ENCODE results near the gene OAS2. TPM values are rescaled to one million over a fixed set of nuclear protein-coding genes. Genes with fewer than 3 reads are reported as not detected.

The OAS2 gene, protein sequence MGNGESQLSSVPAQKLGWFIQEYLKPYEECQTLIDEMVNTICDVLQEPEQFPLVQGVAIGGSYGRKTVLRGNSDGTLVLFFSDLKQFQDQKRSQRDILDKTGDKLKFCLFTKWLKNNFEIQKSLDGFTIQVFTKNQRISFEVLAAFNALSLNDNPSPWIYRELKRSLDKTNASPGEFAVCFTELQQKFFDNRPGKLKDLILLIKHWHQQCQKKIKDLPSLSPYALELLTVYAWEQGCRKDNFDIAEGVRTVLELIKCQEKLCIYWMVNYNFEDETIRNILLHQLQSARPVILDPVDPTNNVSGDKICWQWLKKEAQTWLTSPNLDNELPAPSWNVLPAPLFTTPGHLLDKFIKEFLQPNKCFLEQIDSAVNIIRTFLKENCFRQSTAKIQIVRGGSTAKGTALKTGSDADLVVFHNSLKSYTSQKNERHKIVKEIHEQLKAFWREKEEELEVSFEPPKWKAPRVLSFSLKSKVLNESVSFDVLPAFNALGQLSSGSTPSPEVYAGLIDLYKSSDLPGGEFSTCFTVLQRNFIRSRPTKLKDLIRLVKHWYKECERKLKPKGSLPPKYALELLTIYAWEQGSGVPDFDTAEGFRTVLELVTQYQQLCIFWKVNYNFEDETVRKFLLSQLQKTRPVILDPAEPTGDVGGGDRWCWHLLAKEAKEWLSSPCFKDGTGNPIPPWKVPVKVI
- total RNA-seq, result 5.6 and 9.1 TPM in 2 replicates
- 1.1 TPM for polyA plus RNA-seq (2012)

DNA sequence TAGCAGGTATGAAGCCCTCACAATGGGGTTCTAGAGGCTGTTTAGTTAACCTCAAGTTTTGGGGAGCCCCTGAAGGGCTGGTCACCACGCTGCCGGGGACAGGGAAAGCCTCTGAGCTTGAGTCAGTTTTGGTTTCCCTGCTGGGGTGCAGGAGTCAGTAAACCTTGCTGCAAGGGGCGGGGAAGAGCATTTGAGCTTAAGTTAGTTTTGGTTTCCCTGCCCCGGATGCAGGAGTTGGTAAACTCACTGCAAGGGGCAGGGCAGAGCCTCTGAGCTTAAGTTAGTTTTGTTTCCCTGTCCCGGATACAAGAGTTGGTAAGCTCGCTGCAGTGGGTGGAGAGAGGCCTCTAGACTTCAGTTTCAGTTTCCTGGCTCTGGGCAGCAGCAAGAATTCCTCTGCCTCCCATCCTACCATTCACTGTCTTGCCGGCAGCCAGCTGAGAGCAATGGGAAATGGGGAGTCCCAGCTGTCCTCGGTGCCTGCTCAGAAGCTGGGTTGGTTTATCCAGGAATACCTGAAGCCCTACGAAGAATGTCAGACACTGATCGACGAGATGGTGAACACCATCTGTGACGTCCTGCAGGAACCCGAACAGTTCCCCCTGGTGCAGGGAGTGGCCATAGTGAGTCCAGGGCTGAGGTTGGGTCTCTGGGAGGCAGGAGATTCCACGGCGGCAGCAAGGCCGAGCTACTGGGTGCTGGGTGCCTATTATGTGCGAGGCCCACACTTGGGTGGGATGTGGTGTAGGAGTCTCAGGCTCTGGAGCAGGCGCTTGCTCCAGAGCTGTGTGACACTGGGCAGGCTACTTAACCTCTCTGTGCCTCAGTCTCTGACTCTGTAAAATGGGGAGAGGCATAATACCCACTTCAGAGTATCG lies at the start of gene OAS2:
OAS2 (plus strand) TSS at position 357 of the 878 bp plus-strand sequence; CDS start at position 447, 90 bp downstream.
- peak; percentile 79 for DNase-seq (ENCODE audit: low read depth)

DNA sequence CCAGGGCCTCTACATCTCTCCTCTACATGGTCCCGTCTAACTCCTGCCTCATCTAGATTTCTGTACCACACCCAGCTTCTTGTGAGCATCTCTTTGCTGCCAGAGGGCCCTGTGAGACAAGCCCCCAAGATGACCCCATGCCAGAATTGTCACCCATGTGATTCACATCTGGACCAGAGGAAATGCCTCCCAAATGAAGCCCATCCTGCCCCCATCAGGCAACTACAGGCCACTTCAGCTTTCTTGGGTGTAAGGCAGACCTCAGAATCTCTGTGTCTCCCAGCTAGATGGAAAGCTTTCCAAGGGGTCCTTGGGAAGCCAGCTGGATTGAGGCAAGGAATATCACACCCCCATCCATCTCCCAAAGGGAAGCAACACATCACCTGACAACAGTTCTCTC lies 49.3 kb upstream of the OAS2 start:
- DNase-seq (ENCODE audit: low read depth), result no peak

DNA sequence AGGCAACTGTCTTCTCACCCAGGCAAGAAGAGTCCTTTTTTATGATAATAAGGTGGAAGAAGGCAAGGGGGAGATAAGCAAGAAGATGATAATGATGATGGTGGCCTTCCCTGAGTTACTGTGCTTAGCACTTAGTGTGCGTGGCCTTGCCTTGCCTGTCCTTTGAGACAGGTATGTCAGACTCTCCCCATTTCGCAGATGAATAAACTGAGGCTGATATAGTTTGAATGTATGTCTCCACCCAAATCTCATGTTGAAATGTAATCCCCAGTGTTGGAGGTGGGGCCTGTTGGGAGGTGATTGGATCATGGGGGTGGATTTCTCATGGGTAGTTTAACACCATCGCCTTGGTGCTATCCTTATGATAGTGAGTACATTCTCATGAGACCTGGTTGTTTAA lies 48.6 kb upstream of the OAS2 start:
- no peak for DNase-seq (ENCODE audit: low read depth)

DNA sequence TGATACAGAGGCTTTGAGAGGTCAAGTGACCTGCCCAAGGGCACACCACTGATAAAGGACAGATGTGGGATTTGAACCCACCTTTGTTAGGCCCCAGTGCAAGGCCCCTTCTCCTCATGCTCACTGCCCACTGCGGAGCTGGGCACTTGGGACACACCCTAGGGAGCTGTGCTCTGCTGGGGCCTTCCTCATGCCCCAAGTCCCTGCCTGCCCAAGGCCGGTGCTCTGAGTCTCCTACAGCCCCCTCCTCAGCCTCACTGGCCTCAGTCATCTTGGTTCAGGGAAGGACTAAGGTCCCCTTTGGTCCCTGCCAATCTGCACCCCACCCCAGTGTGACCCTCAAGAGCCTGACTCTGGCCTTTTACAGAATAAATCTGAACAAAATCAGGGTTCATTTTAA lies 48.0 kb upstream of the OAS2 start:
- no peak for DNase-seq (ENCODE audit: low read depth)

DNA sequence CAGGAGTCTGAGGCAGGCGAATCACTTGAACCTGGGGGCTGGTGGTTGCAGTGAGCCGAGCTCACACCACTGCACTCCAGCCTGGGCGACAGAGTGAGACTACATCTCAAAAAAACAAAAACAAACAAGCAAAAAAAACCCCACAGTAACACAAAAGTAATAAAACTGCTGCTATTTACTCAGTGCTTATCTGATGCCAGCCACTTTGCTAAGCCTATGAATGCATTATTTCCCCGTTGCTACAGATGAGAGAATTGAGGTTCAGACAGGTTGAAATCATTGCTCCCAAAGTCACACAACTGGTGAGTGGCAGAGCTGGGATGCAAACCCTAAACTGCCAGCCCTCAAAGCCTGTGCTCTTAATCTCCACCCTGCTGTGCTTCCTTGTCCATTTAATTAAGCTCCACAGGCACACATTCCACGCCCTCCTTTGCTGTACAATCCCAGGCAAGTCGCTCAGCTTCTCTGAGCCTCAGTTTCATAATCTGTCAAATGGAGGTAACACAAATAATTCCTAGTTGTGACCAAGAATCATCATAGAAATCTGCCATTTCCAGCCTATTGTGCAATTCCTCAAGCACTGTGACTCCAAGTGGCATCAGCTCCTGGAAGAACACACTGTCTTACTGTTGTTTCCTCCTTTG lies 45.7 kb upstream of the OAS2 start:
- DNase-seq (ENCODE audit: low read depth), result no peak

DNA sequence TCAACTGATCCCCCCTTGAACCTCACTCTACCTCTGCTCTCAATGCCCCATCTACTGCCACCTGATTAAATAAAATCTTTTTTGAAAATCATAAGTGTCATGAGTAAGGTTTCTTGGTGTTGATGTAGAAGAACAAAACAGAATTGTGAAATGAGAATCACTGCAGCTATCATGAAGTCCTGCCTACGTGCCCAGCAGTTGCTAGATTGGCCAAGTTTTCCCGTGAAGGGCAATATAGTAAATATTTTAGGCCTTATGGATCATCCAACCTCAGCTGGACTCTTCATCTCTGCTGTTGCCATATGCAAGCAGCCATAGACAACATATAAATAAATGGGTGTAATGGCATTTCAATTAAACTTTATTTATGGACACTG lies 45.2 kb upstream of the OAS2 start:
- no peak for DNase-seq (ENCODE audit: low read depth)

DNA sequence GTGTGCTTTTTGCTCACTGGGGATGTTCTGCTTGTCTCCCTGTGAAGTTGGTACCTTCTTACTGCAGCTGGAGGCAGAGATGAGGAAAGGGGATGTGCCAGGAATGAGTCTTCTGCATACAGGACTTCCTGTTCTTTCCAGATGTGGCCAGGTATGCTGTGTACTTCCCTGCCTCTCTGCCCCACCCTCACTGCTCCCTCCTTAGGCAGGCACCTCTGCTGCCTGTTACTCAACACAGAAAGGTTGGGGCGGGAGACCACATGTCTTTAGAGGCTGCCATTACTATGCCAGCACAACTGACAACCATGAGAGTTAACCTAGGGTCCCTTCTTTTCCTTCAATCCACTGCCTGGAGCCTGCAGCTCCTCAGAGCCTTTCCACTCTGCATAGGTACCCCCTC lies 42.1 kb upstream of the OAS2 start:
- DNase-seq (ENCODE audit: low read depth), result no peak

DNA sequence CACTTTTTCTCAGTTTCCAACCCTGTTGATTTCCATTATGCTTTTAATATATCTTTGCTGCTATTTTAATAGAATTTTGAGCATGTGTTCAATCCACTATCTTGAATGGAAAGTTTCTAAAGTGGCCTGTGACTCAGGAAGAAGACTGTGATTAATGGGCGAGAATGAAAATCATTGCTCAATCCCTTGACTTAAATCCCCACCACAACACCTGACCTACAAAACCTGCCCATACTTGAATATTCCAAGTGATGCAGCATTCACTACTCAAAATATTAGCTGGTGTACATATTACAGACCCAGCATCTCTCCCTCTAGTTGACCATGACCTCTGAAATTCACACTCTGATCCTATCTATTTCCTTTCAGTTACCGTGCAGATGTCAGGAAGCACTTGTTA lies 41.4 kb upstream of the OAS2 start:
- no peak for DNase-seq (ENCODE audit: low read depth)

DNA sequence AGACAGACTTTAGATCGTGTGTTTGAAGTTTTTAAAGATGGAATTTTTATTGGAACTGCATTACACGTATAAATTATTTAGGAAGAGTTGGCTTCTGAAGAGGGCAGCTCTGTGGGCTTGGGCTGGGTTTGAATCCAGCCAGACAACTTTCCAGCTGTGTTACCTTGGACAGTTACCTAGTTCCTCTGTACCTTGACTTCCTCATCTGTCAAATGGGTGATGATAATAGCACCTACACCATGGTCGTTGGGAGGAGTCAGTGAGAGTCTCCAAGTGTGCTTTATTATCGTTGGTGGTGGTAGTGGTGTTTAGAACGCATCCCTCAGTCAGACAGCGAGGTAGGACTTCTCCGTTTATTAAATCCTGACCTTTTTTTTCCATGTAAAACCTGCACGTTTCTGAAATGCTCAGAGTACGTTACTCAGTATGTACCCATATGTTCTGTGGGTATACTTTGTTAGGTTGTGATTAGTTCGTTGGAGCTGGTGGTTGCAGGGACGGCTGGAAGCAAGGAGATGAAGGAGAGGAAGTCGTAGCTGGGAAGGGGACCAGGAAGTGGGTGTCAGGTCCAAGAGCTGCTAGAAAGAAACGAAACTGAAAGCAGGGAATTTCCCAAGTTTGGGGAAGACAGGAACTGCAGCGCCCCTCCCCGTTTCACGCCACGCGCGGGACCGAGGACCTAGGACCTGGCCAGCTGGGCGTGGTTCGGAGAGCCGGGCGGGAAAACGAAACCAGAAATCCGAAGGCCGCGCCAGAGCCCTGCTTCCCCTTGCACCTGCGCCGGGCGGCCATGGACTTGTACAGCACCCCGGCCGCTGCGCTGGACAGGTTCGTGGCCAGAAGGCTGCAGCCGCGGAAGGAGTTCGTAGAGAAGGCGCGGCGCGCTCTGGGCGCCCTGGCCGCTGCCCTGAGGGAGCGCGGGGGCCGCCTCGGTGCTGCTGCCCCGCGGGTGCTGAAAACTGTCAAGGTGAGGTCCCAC lies 40.3 kb upstream of the OAS2 start, which contains the start of gene OAS3:
OAS3 (plus strand) TSS at position 734 of the 979 bp plus-strand sequence; CDS start at position 791, 57 bp downstream.
- peak; percentile 67 for DNase-seq (ENCODE audit: low read depth)

DNA sequence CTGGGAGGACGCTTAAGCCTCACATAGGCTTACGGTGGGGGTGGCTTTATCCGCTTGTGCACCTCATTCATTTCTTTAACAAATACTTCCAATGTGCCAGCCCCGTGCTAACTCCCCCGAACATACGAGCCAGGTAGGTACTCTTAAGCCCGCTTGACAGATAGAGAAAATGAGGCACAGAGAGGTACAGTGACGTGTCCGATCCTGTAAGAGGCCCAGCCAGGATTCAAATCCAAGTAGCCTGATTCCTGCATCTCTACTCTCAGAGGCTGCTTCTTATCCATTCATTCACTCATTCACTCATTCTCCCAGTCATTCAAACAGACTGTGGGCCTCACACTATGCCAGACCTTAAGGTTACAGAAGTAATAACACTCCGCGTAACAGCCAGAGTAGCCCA lies 39.6 kb upstream of the OAS2 start:
- DNase-seq (ENCODE audit: low read depth), result no peak

DNA sequence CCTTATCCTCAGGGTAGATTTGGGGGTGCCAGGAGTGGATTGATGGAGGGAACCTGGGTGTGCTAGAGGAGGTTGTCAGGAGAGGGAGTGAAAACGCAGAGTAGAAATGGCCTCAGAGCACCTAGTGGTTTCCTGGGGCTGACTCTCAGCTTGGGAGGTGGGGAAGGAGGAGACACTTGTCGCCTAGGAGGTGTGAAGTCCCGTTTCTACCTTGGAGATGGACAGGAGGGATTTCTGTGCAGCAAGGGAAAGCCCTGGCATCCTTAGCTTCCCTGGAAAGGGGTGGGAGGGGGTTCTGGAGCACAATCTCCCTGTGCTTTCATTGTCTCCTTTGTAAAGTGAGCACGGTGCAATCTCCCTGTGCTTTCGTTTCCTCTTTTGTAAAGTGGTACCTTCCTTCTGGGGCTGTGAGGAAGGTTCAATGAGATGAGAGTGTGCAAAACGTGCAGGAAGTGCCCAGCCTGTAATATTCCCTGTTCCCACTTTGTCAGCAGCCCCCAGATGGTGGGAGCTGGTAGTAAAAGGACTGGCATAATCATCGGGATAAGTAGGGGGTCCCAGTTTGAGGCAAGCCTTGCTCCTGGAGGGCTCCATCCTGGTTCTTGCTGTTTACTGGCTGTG lies 38.4 kb upstream of the OAS2 start:
- DNase-seq (ENCODE audit: low read depth), result no peak

DNA sequence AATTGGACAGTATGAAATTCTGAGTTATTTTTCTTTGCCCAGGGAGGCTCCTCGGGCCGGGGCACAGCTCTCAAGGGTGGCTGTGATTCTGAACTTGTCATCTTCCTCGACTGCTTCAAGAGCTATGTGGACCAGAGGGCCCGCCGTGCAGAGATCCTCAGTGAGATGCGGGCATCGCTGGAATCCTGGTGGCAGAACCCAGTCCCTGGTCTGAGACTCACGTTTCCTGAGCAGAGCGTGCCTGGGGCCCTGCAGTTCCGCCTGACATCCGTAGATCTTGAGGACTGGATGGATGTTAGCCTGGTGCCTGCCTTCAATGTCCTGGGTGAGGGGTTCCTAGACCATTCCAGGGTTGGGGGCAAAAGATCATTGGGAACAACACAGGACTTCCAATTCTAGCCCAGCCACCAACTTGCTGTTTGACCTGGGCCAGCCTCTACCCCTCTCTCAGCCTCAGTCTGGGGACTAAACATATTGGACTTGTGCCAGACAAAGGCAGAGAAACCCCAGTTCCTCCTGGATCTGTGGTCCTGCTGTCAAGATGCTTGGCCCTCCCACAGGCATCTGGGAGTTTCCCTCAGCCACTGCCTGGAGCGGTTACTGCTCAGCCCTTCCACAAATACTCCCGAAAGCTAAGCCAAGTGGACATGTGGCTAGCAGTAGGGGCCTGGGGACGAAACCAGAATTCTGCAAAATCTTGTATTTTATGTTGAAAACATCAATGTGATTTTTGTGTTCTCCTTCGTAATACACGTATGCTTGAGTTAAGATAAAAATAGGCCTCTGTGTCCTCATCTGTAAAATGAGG lies 36.6 kb upstream of the OAS2 start:
- DNase-seq (ENCODE audit: low read depth), result peak; percentile 13

DNA sequence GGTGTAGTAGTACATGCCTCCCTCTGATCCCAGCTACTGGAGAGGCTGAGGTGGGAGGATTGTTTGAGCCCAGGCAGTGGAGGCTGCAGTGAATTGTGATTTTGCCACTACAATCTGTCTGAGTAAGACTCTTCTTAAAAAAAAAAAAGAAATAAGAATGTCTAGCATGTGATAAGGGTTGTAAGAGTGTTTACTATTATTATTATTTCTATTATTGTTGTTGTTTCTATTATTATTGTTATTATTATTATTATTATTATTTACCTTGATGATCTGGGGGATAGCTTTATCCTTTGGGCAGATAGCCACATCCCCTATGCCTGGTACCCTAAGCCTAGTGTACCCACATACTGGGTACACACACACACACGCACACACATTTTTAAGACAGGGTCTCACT lies 35.7 kb upstream of the OAS2 start:
- no peak for DNase-seq (ENCODE audit: low read depth)

DNA sequence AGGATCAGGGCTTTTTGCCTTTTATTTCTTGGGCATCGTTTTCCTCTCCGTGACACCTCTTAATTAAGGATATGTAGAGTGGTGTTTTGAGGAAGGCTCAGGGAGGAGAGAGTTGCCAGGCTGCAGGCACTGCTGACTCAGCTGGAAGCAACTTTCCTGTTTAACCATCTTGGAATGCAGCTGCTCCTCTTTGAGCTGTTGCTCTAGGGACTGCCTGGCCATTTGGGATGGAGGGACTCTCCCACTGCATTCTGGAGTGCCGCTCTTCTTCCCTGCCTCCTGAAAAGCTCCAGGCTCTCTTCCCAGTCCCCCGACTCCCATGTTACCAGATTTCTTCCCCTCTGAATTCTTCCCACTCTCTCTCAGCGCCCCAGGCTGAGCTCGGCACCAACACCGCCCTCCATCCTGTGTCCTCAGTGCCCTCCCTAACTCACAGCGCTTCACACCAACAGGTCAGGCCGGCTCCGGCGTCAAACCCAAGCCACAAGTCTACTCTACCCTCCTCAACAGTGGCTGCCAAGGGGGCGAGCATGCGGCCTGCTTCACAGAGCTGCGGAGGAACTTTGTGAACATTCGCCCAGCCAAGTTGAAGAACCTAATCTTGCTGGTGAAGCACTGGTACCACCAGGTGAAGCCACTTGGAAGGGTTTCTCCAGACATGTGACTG lies 34.2 kb upstream of the OAS2 start:
- DNase-seq (ENCODE audit: low read depth), result no peak

DNA sequence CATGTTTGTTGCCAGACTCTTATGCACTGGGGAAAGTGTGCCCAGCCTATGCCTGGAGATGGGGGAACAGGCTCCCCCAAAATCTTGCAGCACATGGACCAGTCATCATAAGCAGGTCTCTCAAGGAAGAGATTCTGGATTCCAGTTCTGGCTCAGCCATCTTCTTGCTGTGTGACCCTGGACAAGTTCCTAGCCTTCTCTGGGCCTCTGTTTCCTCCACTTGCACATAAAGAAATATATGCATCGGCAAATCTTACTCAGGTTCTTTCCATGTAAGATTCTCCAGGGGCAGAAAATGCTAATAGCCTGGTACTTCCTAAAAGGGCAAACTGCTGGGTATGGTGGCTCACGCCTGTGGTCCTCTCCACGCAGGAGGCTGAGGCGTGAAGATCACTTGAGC lies 32.8 kb upstream of the OAS2 start:
- no peak for DNase-seq (ENCODE audit: low read depth)

DNA sequence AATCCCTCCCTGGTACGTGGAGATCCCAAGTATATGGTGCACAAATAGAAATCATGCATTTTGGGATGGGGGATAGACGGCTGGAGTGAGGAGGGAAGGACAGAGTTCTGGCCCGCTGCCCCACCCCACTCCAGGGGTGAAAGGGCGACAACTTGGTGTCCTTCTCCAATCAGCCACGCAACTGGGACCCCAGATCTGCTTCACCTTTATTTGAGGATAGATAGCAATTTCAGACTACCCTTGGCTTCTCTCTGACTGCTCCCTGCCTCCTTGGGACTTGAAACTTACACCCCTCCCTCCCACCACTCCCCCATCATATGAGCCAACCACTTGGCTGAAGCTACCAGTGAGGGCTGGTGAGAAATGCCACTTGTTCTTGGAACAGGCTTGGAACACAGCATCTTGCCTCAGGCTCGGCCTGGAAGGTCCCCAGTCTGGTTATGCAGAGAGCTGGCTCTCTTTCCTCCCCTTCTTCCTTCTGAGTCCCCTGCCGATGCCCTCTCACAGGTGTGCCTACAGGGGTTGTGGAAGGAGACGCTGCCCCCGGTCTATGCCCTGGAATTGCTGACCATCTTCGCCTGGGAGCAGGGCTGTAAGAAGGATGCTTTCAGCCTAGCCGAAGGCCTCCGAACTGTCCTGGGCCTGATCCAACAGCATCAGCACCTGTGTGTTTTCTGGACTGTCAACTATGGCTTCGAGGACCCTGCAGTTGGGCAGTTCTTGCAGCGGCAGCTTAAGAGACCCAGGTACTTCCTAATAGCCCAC lies 31.9 kb upstream of the OAS2 start:
- DNase-seq (ENCODE audit: low read depth), result no peak

DNA sequence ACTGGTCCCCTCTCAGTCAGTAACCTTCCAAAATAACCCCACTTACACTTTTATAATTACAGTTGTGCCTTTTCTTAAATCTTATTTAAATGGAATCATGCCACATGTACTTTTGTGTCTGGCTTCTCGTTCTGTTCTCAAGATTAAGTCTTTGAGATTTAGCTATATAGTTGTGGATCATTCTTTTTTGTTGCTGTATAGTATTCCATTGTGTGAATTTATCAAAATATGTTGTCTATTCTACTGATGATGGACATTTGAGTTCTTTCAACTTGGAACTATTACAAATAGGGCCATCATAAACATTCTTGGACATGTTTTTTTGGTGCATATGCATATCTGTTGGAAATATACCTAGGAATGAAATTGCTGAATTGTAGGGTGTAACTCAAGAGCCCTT lies 31.0 kb upstream of the OAS2 start:
- DNase-seq (ENCODE audit: low read depth), result no peak

All from myocyte (in vitro differentiated cells).